Activated naive CD4-positive, alpha-beta T cell treated with anti-CD3 and anti-CD28 coated beads, Interleukin-2, amount 50 U/mL, for 24 hours (primary cell): ENCODE measurements around the gene ADCY5.

Experiments
- H3K27ac Mint-ChIP-seq: one replicate; pipeline ENCODE4 v1.8.0; 2021; ENCODE audit warnings: mild to moderate bottlenecking, mixed read lengths
- H3K27me3 Mint-ChIP-seq: one replicate; pipeline ENCODE4 v1.8.0; 2021; ENCODE audit warnings: mixed read lengths
- H3K36me3 Mint-ChIP-seq: one replicate; pipeline ENCODE4 v1.8.0; 2021; ENCODE audit warnings: mixed read lengths
- H3K4me1 Mint-ChIP-seq: one replicate; pipeline ENCODE4 v1.8.0; 2021; ENCODE audit warnings: mixed read lengths
- H3K4me3 Mint-ChIP-seq: one replicate; pipeline ENCODE4 v1.8.0; 2021; ENCODE audit warnings: mild to moderate bottlenecking, mixed read lengths
- H3K9me3 Mint-ChIP-seq: one replicate; pipeline ENCODE4 v1.8.0; 2021; ENCODE audit warnings: mixed read lengths

ADCY5 gene

DNA sequence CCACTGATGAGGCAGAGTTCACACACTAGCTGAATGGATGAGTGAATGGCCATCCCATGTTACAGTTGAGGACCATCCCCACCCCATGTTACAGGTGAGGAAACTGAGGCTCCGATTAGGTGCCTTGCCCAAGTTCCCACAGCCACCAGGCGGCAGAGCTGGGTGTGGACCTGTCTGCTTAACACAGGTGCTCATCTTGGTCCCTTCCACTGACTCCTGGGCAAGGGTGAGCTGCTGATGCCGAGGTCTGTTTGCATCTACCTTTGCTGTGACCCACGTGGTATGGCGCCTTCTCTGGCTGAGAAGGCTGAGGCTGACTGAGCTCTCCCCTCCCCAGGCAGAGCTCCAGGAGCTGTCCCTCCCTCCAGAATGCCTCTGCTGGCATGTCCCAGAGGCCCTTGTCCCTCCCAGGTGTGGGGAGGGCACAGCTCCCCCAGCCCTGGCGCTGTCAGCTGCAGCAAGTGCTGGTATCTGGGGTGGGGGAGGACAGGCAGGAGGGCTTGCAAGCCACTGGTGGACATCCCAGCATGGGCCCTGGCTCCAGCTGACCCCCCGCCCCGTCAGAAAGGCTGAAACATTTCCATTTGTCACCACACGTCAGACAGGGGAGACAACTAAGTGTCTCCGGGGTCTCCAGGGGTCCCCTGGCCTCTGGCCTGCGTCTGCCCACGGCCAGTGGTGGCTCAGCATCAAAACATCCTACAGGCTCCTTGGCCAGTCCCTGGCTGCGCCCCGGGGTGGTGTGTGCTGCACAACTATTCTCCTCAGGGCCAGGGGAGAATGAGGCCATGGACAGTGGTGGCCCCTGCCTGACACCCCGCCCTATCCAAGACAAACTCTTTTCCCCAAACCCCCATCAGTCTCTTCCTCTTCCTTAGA is 105.4 kb downstream of the ADCY5 start:
- no peaks in the 10 kb centered on the region for H3K27me3 Mint-ChIP-seq
- H3K9me3 Mint-ChIP-seq = no peaks in the 10 kb centered on the region
- H3K4me1 Mint-ChIP-seq = no peaks in the 10 kb centered on the region
- no peak overlapping the region for H3K4me3 Mint-ChIP-seq
- no peak overlapping the region for H3K27ac Mint-ChIP-seq
- no peaks in the 10 kb centered on the region for H3K36me3 Mint-ChIP-seq

DNA sequence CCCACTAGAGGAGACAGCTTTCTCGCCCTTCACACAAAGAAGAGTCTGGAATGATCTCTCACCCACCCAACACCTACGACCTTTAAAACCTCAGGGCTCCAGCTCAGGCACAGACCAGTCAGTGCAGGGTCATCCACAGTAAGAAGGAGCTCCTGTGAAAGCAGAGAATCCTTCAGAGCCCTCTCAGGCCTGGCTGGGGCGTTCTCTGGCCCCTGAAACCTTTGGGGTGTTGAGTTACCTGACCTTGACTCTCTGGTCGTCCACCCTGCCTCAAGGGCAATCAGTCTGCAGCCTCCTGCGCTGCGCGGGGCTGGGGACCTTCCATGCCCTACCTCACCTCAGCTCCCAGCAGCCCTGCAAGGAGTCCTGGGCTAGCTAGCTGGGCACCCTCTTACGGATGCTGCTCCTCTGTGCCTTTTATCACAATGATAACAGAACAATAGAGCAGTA is 106.2 kb downstream of the ADCY5 start:
- no peaks in the 10 kb centered on the region for H3K4me1 Mint-ChIP-seq
- no peaks in the 10 kb centered on the region for H3K27me3 Mint-ChIP-seq
- no peak overlapping the region for H3K4me3 Mint-ChIP-seq
- H3K36me3 Mint-ChIP-seq = no peaks in the 10 kb centered on the region
- H3K9me3 Mint-ChIP-seq = no peaks in the 10 kb centered on the region
- no peak overlapping the region for H3K27ac Mint-ChIP-seq

DNA sequence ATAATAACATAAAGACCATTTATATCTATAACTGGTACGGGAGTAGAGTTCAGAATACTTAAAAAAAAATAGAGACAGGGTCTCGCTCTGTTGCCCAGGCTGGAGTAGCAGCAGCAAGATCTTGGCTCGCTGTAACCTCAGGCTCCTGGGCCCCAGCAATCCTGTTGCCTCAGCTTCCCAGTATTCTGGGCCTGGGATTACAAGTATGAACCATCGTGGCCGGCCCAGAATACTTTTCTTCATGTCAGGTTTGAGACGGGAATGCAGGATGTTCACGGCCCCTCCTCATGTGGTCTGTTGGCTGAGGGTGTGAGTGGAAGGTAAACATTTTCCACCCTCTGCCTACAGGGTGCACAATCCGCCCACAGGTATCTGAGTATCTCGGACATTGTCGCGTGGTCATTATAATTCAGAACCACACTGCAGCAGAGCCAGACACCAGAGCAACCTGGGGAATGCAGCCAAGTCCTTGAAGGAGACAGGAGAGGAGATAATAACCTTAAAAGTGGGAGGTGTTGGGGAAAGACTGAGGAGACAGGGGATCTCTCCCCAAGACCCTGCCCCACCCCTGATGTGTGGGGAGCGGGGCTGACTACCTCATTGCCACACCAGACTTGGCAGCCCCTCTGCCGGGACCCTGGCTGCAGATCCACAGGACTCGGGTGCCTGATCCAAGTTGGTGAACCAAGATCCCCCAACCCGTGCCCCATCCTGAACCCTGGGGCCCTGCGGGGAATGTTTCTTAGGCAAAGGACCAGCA is 106.8 kb downstream of the ADCY5 start:
- Mint-ChIP-seq H3K4me3 (no peak overlapping the region), H3K27me3 (no peaks in the 10 kb centered on the region), H3K36me3 (no peaks in the 10 kb centered on the region), H3K4me1 (no peaks in the 10 kb centered on the region), H3K27ac (no peak overlapping the region), H3K9me3 (no peaks in the 10 kb centered on the region)

DNA sequence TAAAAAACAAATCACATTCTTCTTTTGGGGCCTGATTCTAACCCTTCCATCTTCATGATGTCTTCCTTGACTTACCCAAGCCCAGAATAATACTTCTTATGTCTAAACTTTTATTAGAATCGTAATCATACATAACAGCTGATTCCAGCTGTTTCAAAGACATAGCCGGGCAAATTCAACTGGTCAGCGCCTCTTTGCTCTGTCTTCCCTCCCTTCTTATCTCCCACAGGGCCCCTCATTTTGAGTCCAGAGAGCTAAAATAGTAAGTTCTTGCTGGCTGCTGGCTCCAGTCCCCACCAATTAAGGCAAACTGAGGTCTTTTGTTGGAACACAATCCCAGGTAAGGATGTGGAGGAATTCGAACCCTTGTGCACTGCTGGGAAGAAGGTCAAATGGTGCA is 108.6 kb downstream of the ADCY5 start:
- no peak overlapping the region for H3K4me3 Mint-ChIP-seq
- peaks cover under 1% of the 10 kb centered on the region for H3K4me1 Mint-ChIP-seq
- no peaks in the 10 kb centered on the region for H3K27me3 Mint-ChIP-seq
- no peaks in the 10 kb centered on the region for H3K9me3 Mint-ChIP-seq
- no peaks in the 10 kb centered on the region for H3K36me3 Mint-ChIP-seq
- H3K27ac Mint-ChIP-seq = no peak overlapping the region

DNA sequence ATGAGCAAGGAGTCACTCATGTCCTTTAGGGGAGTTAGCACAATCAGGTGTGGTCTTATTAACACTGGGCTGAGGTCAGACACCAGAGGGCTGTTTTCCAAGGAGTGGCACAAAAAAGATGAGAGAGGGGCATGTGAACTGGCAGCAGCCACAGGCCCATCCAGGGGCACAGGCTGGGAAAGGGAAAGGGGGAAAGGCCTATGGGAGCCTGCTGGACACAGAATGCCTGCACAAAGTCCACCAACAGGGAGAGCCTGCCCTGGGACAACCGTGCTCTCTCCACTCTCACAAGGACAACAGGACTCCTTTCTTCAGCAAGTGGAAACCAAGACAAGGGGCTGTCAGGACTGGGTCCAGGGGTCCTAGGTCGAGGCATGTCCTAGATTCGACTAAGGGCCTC is 109.6 kb downstream of the ADCY5 start:
- no peaks in the 10 kb centered on the region for H3K9me3 Mint-ChIP-seq
- no peaks in the 10 kb centered on the region for H3K27me3 Mint-ChIP-seq
- no peak overlapping the region for H3K27ac Mint-ChIP-seq
- no peak overlapping the region for H3K4me3 Mint-ChIP-seq
- peaks cover 7% of the 10 kb centered on the region for H3K4me1 Mint-ChIP-seq
- H3K36me3 Mint-ChIP-seq = no peaks in the 10 kb centered on the region

DNA sequence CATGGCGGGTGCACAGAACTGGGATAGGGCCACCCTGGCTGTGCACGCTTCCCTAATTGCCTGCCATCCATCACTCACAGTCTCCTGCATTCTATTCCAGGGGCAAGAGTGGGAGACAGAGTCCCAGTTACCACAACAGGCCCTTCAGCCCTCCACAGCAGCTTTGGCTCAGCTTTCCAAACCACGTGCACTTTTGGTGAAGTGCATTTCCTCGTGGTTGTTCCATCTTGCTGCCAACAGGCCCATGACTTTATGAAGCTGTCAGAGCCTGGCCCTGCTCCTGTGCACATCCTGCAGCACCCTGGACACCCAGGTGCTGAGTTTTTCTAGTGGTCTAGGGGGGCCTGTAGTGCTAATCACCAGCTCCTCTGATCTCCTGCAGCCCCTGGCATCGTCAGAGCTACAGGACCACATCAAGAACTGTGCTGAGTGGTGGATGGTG is 110.2 kb downstream of the ADCY5 start:
- Mint-ChIP-seq H3K9me3 (no peaks in the 10 kb centered on the region), H3K36me3 (no peaks in the 10 kb centered on the region), H3K27ac (no peak overlapping the region), H3K4me1 (peaks cover 7% of the 10 kb centered on the region), H3K4me3 (no peak overlapping the region), H3K27me3 (no peaks in the 10 kb centered on the region)

DNA sequence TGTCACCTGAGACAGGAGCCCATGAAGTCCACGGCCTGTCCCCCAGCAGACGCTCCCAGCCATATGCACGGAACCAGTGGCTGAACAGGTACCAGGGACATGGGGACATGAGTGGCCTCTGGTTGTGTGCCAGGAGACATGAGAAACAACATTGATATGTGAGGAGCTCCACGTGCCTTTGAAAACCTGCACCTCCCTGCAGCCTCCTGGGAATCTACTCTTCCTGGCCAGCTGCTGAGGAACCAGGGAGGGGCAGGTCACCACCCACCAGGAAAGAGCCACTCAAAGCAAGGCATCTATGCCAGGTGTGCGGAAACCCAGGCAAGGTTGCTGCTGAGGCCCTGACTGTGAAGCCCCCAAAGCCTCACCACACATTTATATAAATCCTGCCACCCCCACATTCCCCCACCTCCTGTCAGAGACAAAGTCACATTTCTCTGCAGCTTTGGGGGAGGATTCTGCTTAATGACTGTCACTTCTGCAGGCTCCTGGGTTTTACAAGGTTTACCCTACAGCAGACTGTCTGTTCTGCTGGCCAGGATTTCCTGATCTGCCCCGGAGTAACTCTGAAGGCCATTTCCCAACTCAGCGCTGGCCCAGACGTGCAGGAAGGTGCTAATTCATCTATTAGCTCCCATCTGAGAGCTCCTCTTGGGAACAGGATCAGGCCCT is 110.8 kb downstream of the ADCY5 start:
- Mint-ChIP-seq H3K27ac (no peak overlapping the region), H3K9me3 (no peaks in the 10 kb centered on the region), H3K4me1 (peaks cover 7% of the 10 kb centered on the region), H3K4me3 (no peak overlapping the region), H3K27me3 (no peaks in the 10 kb centered on the region), H3K36me3 (no peaks in the 10 kb centered on the region)

DNA sequence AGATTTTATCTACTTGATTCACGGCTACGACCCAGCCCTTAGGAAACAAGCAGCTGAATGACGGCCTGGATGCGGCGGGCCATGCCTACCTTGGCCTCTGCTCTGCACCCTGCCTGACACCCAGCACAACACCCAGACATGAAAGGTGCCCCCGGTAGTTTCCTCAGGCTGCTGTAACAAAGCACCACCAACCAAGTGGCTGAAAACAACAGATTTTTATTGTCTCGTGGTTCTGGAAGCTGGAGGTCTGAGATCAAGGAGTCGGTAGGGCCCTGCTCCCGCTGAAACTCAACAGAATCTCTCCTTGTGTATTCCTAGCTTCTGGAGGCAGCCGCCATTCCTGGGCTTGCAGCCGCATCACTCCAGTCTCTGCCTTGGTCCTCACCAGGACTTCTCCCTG is 111.7 kb downstream of the ADCY5 start:
- H3K27me3 Mint-ChIP-seq = no peaks in the 10 kb centered on the region
- H3K27ac Mint-ChIP-seq = no peak overlapping the region
- no peak overlapping the region for H3K4me3 Mint-ChIP-seq
- H3K9me3 Mint-ChIP-seq = no peaks in the 10 kb centered on the region
- H3K4me1 Mint-ChIP-seq = peaks cover 7% of the 10 kb centered on the region
- H3K36me3 Mint-ChIP-seq = no peaks in the 10 kb centered on the region

DNA sequence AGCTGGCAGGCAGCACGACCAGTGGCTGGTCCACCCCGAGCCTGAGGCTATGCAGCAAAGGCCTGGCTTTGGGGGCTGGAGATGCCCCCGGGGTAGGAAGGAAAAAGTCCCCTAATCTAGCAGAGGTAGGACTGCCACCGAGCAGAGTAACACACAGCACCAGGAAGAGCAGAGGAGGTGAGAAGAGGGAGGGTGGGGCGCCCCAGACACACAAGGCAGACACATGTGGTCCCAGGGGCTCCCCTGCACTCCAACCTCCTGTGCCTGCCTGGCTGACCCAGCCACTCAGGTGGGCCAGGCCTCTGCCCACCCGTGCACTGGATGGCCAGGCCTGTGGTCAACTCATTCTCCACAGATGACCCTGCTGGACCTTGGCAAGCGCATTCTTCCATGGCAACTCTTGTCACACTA is 112.4 kb downstream of the ADCY5 start:
- Mint-ChIP-seq H3K27ac (no peak overlapping the region), H3K27me3 (no peaks in the 10 kb centered on the region), H3K4me1 (peaks cover 7% of the 10 kb centered on the region), H3K9me3 (no peaks in the 10 kb centered on the region), H3K4me3 (no peak overlapping the region), H3K36me3 (no peaks in the 10 kb centered on the region)

DNA sequence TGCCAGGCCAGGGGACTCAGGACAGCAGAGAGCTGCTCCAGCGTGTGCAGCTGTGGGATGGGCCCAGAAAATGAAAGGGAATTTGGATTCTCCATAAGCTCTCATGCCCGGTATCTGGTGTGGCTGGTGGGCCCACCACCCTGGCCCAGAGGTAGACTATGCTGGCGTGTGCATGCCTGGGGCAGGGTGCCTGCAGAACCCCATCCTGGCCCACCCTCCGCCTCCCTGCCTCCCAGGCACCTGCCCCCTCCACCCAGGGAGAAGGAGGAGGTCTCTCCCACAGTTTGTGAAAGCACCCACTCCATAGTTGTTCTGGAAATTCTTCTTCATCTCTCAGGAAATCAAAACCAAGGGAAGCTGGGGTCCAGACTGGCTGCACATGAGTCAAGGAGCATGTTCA is 112.9 kb downstream of the ADCY5 start:
- H3K27me3 Mint-ChIP-seq = no peaks in the 10 kb centered on the region
- H3K9me3 Mint-ChIP-seq = no peaks in the 10 kb centered on the region
- no peak overlapping the region for H3K4me3 Mint-ChIP-seq
- H3K36me3 Mint-ChIP-seq = no peaks in the 10 kb centered on the region
- H3K27ac Mint-ChIP-seq = no peak overlapping the region
- H3K4me1 Mint-ChIP-seq = peaks cover 7% of the 10 kb centered on the region

DNA sequence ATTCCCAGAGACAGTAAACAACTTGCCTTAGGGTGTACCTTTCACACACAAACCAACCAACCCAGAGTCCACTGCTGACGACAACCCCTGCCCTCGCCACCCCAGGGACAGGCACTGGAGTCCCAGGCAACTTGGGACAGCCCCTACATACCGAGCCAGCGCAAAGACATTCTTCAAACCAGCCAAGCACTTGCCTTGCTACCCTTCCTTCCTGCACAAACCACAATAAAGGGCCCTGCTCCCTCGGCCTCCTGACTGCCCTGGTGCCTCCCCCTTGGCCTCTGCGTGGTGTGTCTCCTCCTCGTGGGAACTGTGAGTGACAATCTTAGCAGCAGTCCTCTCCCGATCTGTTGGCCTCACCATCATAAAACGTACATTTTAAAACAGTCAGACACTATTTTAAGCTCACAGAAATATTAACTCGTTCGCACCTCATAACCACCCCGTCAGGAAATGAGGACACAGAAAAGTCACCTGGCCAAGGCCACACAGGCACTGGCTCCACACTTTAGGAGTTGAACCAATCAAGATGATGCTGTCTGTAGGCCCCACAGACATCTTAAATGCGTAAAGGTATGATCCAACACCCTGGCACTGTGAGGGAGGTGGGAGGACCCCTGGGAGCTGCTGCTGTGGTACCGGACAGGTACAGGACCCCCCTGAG is 113.8 kb downstream of the ADCY5 start:
- Mint-ChIP-seq H3K36me3 (no peaks in the 10 kb centered on the region), H3K9me3 (no peaks in the 10 kb centered on the region), H3K4me3 (no peak overlapping the region), H3K27ac (no peak overlapping the region), H3K27me3 (no peaks in the 10 kb centered on the region), H3K4me1 (peaks cover 7% of the 10 kb centered on the region)

DNA sequence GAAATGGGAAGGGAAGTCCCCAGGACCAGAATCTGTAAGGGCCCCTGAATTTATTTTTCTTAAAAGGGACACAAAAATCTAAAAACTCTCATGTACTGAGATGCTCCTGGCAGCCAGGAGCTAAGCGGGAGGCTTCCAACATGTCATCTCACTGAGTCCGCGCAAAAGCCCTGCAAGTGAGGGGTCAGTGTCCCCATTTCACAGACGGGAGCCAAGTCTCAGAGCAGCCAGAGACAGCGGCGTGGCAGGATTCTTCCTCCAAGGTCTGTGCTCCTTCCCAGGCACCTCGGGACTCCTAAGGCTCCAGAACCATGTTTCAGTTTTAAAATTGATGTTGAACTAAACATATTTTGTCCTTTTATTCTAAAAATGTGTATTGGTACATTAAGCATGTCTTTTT is 114.8 kb downstream of the ADCY5 start:
- H3K36me3 Mint-ChIP-seq = no peaks in the 10 kb centered on the region
- no peaks in the 10 kb centered on the region for H3K9me3 Mint-ChIP-seq
- H3K4me1 Mint-ChIP-seq = peaks cover 7% of the 10 kb centered on the region
- H3K27me3 Mint-ChIP-seq = no peaks in the 10 kb centered on the region
- no peak overlapping the region for H3K4me3 Mint-ChIP-seq
- H3K27ac Mint-ChIP-seq = no peak overlapping the region

DNA sequence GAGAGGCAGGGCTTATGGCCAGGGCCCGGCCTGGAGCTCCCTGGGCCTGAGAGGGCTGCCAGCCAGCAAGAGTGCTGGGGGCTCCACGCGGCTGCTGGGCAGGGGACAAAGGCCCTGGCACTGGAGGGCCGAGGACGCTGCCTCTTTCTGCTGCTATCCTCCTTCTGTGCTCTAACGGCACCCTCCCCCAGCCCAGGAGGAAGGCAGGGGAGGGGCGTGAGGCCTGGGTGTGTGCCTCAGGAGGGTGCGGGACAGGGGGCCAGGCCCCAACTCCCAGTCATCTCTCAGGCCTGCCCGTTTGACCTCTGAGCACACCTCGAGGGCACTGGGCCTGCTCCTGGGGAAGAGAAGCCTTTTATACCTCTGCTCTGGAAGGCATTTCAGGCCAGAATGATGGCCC is 115.5 kb downstream of the ADCY5 start:
- Mint-ChIP-seq H3K4me1 (peaks cover 7% of the 10 kb centered on the region), H3K36me3 (no peaks in the 10 kb centered on the region), H3K27ac (no peak overlapping the region), H3K9me3 (no peaks in the 10 kb centered on the region), H3K27me3 (no peaks in the 10 kb centered on the region), H3K4me3 (no peak overlapping the region)

DNA sequence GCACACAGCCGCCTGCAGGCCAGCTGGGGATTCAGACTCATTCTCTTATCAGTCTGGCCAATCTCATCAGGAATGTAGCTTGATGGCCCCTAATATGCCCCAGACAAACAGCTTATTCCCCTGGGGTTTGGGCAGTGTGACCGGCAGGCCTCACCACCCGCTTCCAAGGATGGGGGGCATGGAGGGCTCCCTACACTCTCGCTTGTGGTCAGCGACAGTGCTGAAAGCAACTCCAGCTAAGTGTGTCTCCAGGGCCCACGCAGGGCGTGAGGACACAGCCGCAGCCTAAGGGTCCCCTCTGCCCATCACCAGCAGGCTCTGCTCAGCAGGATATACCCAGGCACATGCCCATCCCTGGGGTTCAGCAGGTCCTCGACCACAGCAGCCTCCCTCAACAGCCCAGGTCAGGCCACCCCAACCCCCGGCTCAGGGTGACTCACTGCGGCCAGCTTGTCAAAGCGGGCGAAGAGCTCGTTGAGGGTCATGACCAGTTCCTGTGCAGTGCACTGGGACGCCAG is 116.7 kb downstream of the ADCY5 start:
- Mint-ChIP-seq H3K4me1 (peaks cover 7% of the 10 kb centered on the region), H3K27me3 (no peaks in the 10 kb centered on the region), H3K4me3 (no peak overlapping the region), H3K9me3 (no peaks in the 10 kb centered on the region), H3K36me3 (no peaks in the 10 kb centered on the region), H3K27ac (no peak overlapping the region)

DNA sequence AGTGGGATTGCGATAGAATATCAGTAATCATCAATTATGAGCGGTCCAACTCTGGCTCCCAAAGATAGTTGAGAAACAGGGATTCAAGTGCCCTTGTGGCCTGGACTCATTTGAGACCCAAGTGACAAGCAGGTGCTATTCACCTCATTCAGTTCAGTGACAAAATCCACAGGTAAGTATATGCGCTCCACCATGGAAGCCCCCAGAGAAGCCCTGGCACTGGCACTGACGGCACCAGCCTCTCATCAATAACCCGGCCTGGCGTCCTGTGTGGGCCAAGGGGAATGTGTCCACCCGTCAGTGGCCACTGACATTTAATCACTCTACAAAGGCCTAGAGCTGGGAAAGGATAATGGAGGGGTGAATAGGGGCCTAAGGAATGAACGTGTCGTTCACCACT is 117.2 kb downstream of the ADCY5 start:
- Mint-ChIP-seq H3K9me3 (no peaks in the 10 kb centered on the region), H3K4me3 (no peak overlapping the region), H3K27ac (no peak overlapping the region), H3K4me1 (peaks cover 7% of the 10 kb centered on the region), H3K27me3 (no peaks in the 10 kb centered on the region), H3K36me3 (no peaks in the 10 kb centered on the region)
